Activated CD4-positive, alpha-beta T cell treated with anti-CD3 and anti-CD28 coated beads, Interleukin-2, Interleukin-6, amounts not matched to agents 100 ng/mL and 50 ng/mL, durations not matched to agents 16 hours and 8 hours (primary cell): Measurements from ENCODE around the gene NEIL3.

Experiments
- DNase-seq: peaks from one replicate; pipeline ENCODE4 v3.0.0-alpha.2; 2020

NEIL3 gene

GRCh38 chr4:177371461-177371860 lies 61.8 kb downstream of the NEIL3 start:
- no peak for DNase-seq

DNA sequence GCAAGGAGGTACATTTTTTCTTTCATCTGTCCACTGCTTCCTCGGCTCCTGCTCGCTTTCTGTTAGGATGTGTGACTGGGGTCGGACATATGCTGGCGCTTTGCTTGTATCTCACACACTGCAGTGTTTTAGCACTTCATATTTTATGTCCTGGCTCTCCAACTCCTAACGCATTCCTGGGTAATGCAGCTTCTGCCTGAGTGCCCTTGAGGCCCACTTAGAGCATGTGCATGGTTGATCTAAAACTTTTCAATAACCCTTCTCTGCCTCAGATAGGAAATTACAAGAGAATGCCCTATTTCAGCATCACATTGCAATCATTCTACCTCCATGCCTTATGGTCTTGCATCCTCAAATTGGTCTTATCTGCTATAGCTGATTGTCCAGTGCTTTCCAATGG lies 65.3 kb downstream of the NEIL3 start:
- no peak for DNase-seq

GRCh38 chr4:177375372-177375771 lies 65.7 kb downstream of the NEIL3 start:
- no peak for DNase-seq

- DNase-seq = no peak
These were observed 66.3 kb downstream of the NEIL3 start for GRCh38 chr4:177376024-177376423.

GRCh38 chr4:177380730-177381287 lies 71.1 kb downstream of the NEIL3 start:
- peak; percentile 20 for DNase-seq

GRCh38 chr4:177381762-177382310 lies 72.2 kb downstream of the NEIL3 start:
- DNase-seq = no peak

GRCh38 chr4:177384856-177385397 lies 75.3 kb downstream of the NEIL3 start:
- no peak for DNase-seq

GRCh38 chr4:177385576-177386277 lies 76.1 kb downstream of the NEIL3 start:
- no peak for DNase-seq

DNA sequence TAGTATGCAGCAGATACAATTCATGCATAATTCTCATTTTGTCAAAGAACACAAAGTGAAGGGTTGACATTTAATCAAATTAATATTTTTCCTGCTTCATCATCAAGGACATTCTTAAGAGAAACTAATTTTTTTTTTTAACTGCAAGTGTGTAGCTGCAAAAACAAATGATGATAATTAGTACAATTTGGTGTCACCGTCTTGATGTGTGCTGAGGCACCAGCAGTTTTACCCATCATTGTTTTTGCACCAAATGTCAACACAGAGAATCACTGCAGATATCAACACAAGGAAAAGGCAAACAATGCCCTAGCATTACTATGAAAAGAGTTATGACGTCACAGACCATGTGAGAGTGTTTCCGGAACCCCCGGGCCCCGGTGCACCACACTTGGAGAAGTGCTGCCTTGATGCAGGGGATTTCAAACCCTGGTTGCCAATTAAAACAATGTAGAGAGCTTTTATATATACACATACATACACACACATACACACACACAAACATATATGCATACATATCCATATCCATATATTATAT lies 76.7 kb downstream of the NEIL3 start:
- DNase-seq = no peak

GRCh38 chr4:177391287-177391686 lies 81.6 kb downstream of the NEIL3 start:
- no peak for DNase-seq

DNA sequence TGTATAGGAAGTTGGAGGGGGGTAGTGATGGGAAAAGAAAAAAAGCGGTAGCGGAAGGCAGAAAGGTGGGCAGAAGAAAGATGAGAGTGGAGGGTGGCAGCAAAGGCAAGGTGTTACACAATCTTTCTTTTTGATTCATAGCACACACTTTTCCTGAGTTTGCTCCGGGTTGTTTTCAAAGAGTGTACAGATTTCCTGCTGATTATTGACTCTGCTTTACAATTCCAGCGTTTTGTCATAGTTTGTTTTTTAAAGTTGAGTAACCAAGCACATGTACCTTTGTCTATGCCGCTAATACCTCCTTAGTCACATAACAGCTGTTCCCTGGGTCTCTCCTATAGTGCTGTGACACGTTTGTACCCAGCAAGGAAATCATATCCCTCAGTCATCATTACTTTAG lies 82.3 kb downstream of the NEIL3 start:
- no peak for DNase-seq

DNA sequence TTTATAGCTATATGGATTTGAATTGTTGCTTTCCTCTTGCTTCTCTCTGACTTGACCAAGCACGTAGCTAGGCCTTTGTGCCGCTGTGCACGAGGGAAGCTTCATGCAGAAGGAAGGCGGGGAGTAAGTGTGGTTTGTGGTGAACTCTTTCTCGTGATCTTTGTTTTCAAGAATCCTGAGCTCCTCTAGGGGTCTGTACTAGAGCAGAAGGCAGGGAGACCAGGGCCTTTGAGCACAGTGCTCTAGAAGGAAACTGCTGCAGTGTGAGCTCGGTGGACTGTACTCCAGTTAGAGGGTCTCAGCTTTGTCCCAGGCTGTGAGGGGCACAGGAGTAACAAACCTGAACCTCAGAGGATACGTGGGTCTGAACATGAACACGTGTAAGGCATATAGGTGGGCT lies 83.6 kb downstream of the NEIL3 start:
- DNase-seq = peak; percentile 10

DNA sequence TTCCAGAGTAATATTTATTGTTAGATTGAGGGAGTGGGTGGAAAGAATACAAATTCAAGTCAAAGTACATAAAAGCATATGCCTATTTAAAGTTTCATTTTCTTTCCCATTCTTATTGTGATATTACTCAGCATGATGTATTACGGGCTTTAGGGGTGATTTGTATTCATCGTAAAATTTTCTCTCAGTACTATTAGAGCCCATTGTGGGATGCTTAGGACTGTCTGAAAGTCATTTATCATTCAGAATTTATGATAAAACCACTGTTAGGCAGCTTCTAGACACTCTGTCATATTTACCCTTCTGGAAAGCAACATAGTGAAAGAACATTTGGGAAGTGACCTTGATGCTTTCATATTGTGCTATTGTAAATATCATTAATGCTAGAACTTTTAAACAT lies 86.7 kb downstream of the NEIL3 start:
- no peak for DNase-seq

- no peak for DNase-seq
These were observed 90.4 kb downstream of the NEIL3 start for GRCh38 chr4:177400030-177400429.

- peak; percentile 7 for DNase-seq
These were observed 92.1 kb downstream of the NEIL3 start for GRCh38 chr4:177401658-177402273.

GRCh38 chr4:177403746-177404145 lies 94.1 kb downstream of the NEIL3 start:
- DNase-seq = no peak

GRCh38 chr4:177404342-177404741 lies 94.7 kb downstream of the NEIL3 start:
- no peak for DNase-seq

DNA sequence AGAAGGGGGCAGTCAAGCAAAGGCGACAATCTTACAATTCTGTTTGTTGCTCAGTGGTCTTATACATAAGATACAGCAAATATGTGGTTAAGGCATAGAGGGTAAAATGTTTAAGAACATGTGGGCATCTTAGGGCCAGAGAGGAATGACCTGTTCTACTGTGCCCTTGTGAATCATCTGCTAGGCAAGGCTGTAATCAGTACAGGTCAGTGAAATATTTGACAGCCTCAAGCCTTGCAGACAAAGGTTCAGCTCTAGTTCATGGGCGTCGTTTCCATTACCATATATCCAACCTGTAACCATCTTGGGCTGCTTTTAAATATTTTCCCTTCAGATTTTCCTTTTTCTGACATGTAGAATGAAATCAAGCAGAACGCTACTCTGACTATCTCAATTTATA lies 95.3 kb downstream of the NEIL3 start:
- DNase-seq = no peak

- no peak for DNase-seq
These were observed 95.8 kb downstream of the NEIL3 start for GRCh38 chr4:177405508-177405907.

DNA sequence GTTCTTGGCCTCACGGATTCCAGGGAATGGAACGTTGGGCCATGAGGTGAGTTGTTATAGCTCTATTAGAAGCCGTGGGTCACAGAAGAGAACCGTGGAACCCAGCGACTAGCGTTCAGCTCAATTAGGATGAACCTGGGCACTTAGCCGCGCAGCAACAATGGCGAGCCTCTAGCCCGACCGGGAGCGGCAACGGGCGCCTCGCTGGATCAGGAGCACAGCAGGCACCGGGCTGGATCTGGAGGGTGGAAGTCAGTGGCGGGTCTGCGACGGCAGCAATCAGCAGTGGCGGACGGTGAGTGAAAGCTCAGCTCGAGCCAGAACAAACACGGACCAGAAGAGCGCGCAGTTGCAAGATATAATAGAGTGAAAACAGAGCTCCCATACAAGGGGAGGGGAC lies 98.3 kb downstream of the NEIL3 start:
- no peak for DNase-seq

DNA sequence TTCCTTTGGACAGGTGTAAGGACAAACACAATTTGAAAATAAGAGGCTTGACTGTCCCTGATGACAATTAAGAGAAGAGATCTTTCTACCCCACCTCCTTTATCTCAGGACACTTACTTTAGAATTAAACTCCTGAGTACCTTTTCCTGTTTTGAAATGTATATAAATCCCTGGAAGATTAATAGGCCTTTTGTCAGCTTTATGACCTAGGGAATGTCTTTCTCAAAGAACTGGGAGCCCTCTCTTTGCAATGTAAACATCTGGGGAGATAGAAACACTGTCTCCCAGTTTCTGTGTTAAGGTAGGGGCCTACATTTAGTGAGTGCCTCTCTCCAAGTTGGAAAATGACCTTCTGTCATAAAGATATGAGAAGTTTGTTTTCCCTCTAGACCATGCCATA lies 100.9 kb downstream of the NEIL3 start:
- no peak for DNase-seq

- no peak for DNase-seq
These were observed 102.3 kb downstream of the NEIL3 start for GRCh38 chr4:177411996-177412395.
